H9 (cell line): ENCODE results near the gene LMNTD1. TPM values are rescaled to one million over a fixed set of nuclear protein-coding genes. Genes with fewer than 3 reads are reported as not detected.

ENCODE experiments used
- DNase-seq: peaks from one replicate; pipeline ENCODE4 v3.0.0-alpha.2; 2017
- H2AFZ ChIP-seq: one replicate; pipeline ENCODE4 v1.6.1; 2013; ENCODE audit warnings: mild to moderate bottlenecking, low read length, control low read depth, moderate library complexity
- H2AK5ac ChIP-seq: 2 replicates; pipeline ENCODE4 v1.6.1; 2013; ENCODE audit warnings: low read length, control low read depth, mixed read lengths; ENCODE audit not compliant: insufficient read length
- H2BK120ac ChIP-seq: one replicate; pipeline ENCODE4 v1.6.1; 2013; ENCODE audit warnings: low read depth, mild to moderate bottlenecking, low read length, control low read depth, inconsistent platforms; ENCODE audit not compliant: poor library complexity, severe bottlenecking
- H2BK12ac ChIP-seq: 2 replicates; pipeline ENCODE4 v1.6.1; 2013; ENCODE audit warnings: low read length, control low read depth, mixed read lengths, low read depth; ENCODE audit not compliant: insufficient read length
- H2BK15ac ChIP-seq: 2 replicates; pipeline ENCODE4 v1.6.1; 2013; ENCODE audit warnings: low read depth, low read length, control low read depth
- H2BK20ac ChIP-seq: one replicate; pipeline ENCODE4 v1.6.1; 2013; ENCODE audit warnings: low read depth, mild to moderate bottlenecking, low read length, control low read depth, inconsistent platforms; ENCODE audit not compliant: poor library complexity, severe bottlenecking
- H2BK5ac ChIP-seq: 2 replicates; pipeline ENCODE4 v1.6.1; 2013; ENCODE audit warnings: low read length, control low read depth, mixed read lengths; ENCODE audit not compliant: insufficient read length
- H3K14ac ChIP-seq: 2 replicates; pipeline ENCODE4 v1.6.1; 2013; ENCODE audit warnings: low read length, control low read depth; ENCODE audit not compliant: insufficient read depth
- H3K18ac ChIP-seq: 2 replicates; pipeline ENCODE4 v1.6.1; 2013; ENCODE audit warnings: low read depth, mild to moderate bottlenecking, mixed read lengths, low read length, control low read depth; ENCODE audit not compliant: insufficient read length
- H3K23ac ChIP-seq: 2 replicates; pipeline ENCODE4 v1.6.1; 2013; ENCODE audit warnings: low read length, control low read depth, mixed read lengths, low read depth; ENCODE audit not compliant: insufficient read length
- H3K23me2 ChIP-seq: 2 replicates; pipeline ENCODE4 v1.6.1; 2013; ENCODE audit warnings: low read depth, mild to moderate bottlenecking, mixed read lengths, low read length, control low read depth; ENCODE audit not compliant: insufficient read length, poor library complexity, severe bottlenecking
- H3K27ac ChIP-seq: 2 replicates; pipeline ENCODE4 v1.5.1; 2013; ENCODE audit warnings: low read length, control low read depth, mixed read lengths, low read depth; ENCODE audit not compliant: insufficient read length
- H3K27me3 ChIP-seq: 2 replicates; pipeline ENCODE4 v1.6.1; 2013; ENCODE audit warnings: low read length, control low read depth, inconsistent platforms; ENCODE audit not compliant: insufficient read depth
- H3K4ac ChIP-seq: 2 replicates; pipeline ENCODE4 v1.6.1; 2013; ENCODE audit warnings: low read depth, mild to moderate bottlenecking, control low read depth, inconsistent platforms, low read length, moderate library complexity
- H3K4me1 ChIP-seq: 2 replicates; pipeline ENCODE4 v1.6.1; 2013; ENCODE audit warnings: low read length, control low read depth, inconsistent platforms; ENCODE audit not compliant: insufficient read depth
- H3K4me2 ChIP-seq: 2 replicates; pipeline ENCODE4 v1.6.1; 2013; ENCODE audit warnings: low read length, control low read depth, mixed read lengths; ENCODE audit not compliant: insufficient read length, insufficient read depth
- H3K56ac ChIP-seq: 2 replicates; pipeline ENCODE4 v1.6.1; 2013; ENCODE audit warnings: low read depth, mild to moderate bottlenecking, mixed read lengths, low read length, control low read depth; ENCODE audit not compliant: insufficient read length
- H3K79me1 ChIP-seq: 2 replicates; pipeline ENCODE4 v1.6.1; 2013; ENCODE audit warnings: low read depth, mild to moderate bottlenecking, moderate library complexity, low read length, control low read depth, inconsistent platforms; ENCODE audit not compliant: insufficient read depth, poor library complexity, severe bottlenecking
- H3K79me2 ChIP-seq: 2 replicates; pipeline ENCODE4 v1.6.1; 2013; ENCODE audit warnings: low read length, control low read depth, inconsistent platforms; ENCODE audit not compliant: insufficient read depth
- H3K9ac ChIP-seq: 2 replicates; pipeline ENCODE4 v1.6.1; 2013; ENCODE audit warnings: low read length, control low read depth, mixed read lengths; ENCODE audit not compliant: insufficient read length; ENCODE audit errors: extremely low read depth
- H3K9me3 ChIP-seq: one replicate; pipeline ENCODE4 v1.6.1; 2013; ENCODE audit warnings: low read depth, low read length, inconsistent platforms; ENCODE audit not compliant: control insufficient read depth
- H3T11ph ChIP-seq: one replicate; pipeline ENCODE4 v1.6.1; 2013; ENCODE audit warnings: mild to moderate bottlenecking, low read length, control low read depth, inconsistent platforms
- H4K20me1 ChIP-seq: one replicate; pipeline ENCODE4 v1.6.1; 2013; ENCODE audit not compliant: control insufficient read depth, insufficient read length, insufficient read depth
- H4K5ac ChIP-seq: 2 replicates; pipeline ENCODE4 v1.6.1; 2013; ENCODE audit warnings: low read depth, mild to moderate bottlenecking, mixed read lengths, low read length, control low read depth; ENCODE audit not compliant: insufficient read length
- H4K8ac ChIP-seq: replicated peaks from 2 replicates; pipeline ENCODE4 v1.6.1; 2013; ENCODE audit warnings: low read length, control low read depth, mixed read lengths, low read depth; ENCODE audit not compliant: insufficient read length
- H4K91ac ChIP-seq: 2 replicates; pipeline ENCODE4 v1.6.1; 2013; ENCODE audit warnings: low read depth, mild to moderate bottlenecking, moderate library complexity, mixed read lengths, low read length, control low read depth; ENCODE audit not compliant: insufficient read length
- H3K27ac Mint-ChIP-seq, 3 experiments: 2 replicates in 2 of 3; 3 replicates in 1 of 3; pipeline ENCODE4 v1.8.0; 2020 to 2021; ENCODE audit warnings: mixed read lengths in 3 of 3, mild to moderate bottlenecking in 1 of 3, moderate library complexity in 1 of 3
- H3K27me3 Mint-ChIP-seq: 2 replicates; pipeline ENCODE4 v1.8.0; 2021; ENCODE audit warnings: low read depth, mild to moderate bottlenecking, moderate library complexity, mixed read lengths
- H3K36me3 Mint-ChIP-seq, 3 experiments: 2 replicates in 2 of 3; 3 replicates in 1 of 3; pipeline ENCODE4 v1.8.0; 2020 to 2021; ENCODE audit warnings: low read depth in 3 of 3, mixed read lengths in 3 of 3; ENCODE audit not compliant: insufficient read depth in 1 of 3
- H3K4me1 Mint-ChIP-seq, 2 experiments: 2 replicates each; pipeline ENCODE4 v1.8.0; 2020; ENCODE audit warnings: mixed read lengths in 2 of 2
- H3K4me3 Mint-ChIP-seq, 2 experiments: 2 replicates in 1 of 2; 3 replicates in 1 of 2; pipeline ENCODE4 v1.8.0; 2020 to 2021; ENCODE audit warnings: mild to moderate bottlenecking in 2 of 2, mixed read lengths in 2 of 2, moderate library complexity in 1 of 2
- H3K9me3 Mint-ChIP-seq, 2 experiments: 2 replicates in 1 of 2; 3 replicates in 1 of 2; pipeline ENCODE4 v1.8.0; 2020; ENCODE audit warnings: mild to moderate bottlenecking in 2 of 2, mixed read lengths in 2 of 2, moderate library complexity in 1 of 2
- CTCF ChIP-seq: fragments of 200-600 bp; sonication (generic); conservative IDR thresholded peaks from 3 replicates; pipeline ENCODE4 v1.8.0; 2021; ENCODE audit warnings: antibody characterized with exemption, mild to moderate bottlenecking
- WGBS: extraction: QIAGEN DNeasy Blood & Tissue Kit; methylation state at CpG from one replicate; pipeline ENCODE4 v1.1.7; 2013; ENCODE audit warnings: missing lambda C conversion rate, low lambda C conversion rate, mixed read lengths; ENCODE audit not compliant: insufficient read length; ENCODE audit errors: extremely low coverage; 5-methylcytosine and 5-hydroxymethylcytosine counted together
- total RNA-seq: library from RNA; stranded (reverse); gene quantifications from 2 replicates; pipeline ENCODE4 v1.2.1, GENCODE V29; 2021

Gene LMNTD1
- total RNA-seq, 1 experiment from 2014 or later: not detected

GRCh38 chr12:25493682-25494081 lies 59.4 kb downstream of the LMNTD1 start:
- H3K27me3 Mint-ChIP-seq: peaks cover 45% of the 10 kb centered on the region
- H3T11ph ChIP-seq: no peak overlapping the region
- H2BK5ac ChIP-seq: no peak overlapping the region
- no peak overlapping the region for H2BK120ac ChIP-seq
- H3K79me1 ChIP-seq: no peaks in the 10 kb centered on the region
- no peak overlapping the region for H3K18ac ChIP-seq
- H3K27ac Mint-ChIP-seq: no peak overlapping the region
- no peak overlapping the region for H4K91ac ChIP-seq
- H3K14ac ChIP-seq: no peak overlapping the region
- no CpG with 5 or more reads among the region's 3 CpGs for whole genome bisulfite sequencing
- no peaks in the 10 kb centered on the region for H3K79me2 ChIP-seq
- H3K4me1 ChIP-seq: no peaks in the 10 kb centered on the region
- H2AFZ ChIP-seq: no peak overlapping the region
- no peak overlapping the region for H2AK5ac ChIP-seq
- peaks cover 3% of the 10 kb centered on the region in 2 experiments; a peak in 4 of 5 replicates for H3K9me3 Mint-ChIP-seq
- no peak overlapping the region for H3K4ac ChIP-seq
- no peak for DNase-seq
- H2BK15ac ChIP-seq: no peak overlapping the region
- no peak for TF ChIP-seq CTCF
- H3K56ac ChIP-seq: no peak overlapping the region
- no peak overlapping the region for H3K4me3 Mint-ChIP-seq
- no peaks in the 10 kb centered on the region for H4K20me1 ChIP-seq
- no peak overlapping the region for H2BK20ac ChIP-seq
- no peaks in the 10 kb centered on the region for H3K23me2 ChIP-seq
- H3K27me3 ChIP-seq: no peaks in the 10 kb centered on the region
- H3K9me3 ChIP-seq: no peaks in the 10 kb centered on the region
- no peak overlapping the region for H2BK12ac ChIP-seq
- H3K4me2 ChIP-seq: no peak overlapping the region
- no peak overlapping the region for H3K27ac ChIP-seq
- H3K9ac ChIP-seq: no peak overlapping the region
- H3K36me3 Mint-ChIP-seq: peaks cover 0 to 4% (median 2%) of the 10 kb centered on the region in 3 experiments; a peak in 5 of 7 replicates
- peaks cover 12 to 28% of the 10 kb centered on the region in 2 experiments for H3K4me1 Mint-ChIP-seq
- H3K23ac ChIP-seq: no peak overlapping the region
- H4K8ac ChIP-seq: no peak overlapping the region
- H4K5ac ChIP-seq: no peak overlapping the region
